PC-3 (cell line): ENCODE results near the gene HHATL.

ENCODE experiments used
- EZH2phosphoT487 ChIP-seq: fragments of 300-600 bp; sonication (generic); IDR thresholded peaks from 2 replicates; pipeline ENCODE4 v1.6.1; 2018; ENCODE audit warnings: mild to moderate bottlenecking, antibody characterized with exemption, low read length, borderline replicate concordance
- TF ChIP-seq, protein P1 (sequence below): fragments of 300-600 bp; sonication (generic); conservative IDR thresholded peaks from 2 replicates; pipeline ENCODE4 v1.5.1; 2017; ENCODE audit warnings: antibody characterized with exemption, low read depth, mild to moderate bottlenecking, low read length

DNA sequence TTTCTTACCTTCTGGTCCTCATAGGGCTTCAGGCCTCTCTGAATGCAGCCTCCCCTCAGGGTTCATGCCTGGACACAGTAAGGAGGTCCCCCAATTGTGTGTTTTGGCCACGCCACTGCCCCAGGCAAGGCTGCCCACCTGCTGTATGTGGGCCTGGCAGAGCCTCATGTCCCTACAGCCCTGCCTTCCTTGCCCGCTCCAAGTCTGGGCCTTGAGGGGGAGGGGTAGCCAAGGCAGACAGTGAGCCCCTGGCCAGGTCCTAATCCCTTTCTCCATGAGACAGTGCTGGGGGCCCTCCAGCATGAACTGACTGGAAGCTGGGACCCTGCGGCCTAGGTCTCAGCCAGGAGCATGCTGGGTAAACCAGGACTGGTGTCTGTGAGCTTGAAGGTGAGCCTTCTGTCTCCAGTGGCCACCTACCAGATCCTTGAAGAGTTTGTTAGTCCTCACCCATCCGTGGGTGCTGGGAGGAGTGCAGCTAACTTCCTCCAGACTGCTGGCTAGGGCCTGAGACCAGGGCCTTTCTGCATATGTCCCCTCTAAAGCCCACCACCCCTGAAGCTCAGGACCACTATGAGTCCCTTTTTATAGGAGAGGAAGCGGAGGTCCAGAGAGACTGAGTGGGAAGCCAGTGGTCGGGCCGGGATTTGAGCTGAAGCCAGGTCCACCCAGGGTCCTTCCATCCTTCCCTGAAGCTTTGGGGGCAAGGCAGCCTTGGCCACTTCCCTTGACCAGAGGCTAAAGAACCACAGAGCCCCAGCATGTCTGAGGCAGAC, 40.4 kb downstream of the HHATL start:
- no peak for TF ChIP-seq EZH2phosphoT487
- TF ChIP-seq, protein P1, sequence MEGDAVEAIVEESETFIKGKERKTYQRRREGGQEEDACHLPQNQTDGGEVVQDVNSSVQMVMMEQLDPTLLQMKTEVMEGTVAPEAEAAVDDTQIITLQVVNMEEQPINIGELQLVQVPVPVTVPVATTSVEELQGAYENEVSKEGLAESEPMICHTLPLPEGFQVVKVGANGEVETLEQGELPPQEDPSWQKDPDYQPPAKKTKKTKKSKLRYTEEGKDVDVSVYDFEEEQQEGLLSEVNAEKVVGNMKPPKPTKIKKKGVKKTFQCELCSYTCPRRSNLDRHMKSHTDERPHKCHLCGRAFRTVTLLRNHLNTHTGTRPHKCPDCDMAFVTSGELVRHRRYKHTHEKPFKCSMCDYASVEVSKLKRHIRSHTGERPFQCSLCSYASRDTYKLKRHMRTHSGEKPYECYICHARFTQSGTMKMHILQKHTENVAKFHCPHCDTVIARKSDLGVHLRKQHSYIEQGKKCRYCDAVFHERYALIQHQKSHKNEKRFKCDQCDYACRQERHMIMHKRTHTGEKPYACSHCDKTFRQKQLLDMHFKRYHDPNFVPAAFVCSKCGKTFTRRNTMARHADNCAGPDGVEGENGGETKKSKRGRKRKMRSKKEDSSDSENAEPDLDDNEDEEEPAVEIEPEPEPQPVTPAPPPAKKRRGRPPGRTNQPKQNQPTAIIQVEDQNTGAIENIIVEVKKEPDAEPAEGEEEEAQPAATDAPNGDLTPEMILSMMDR, result no peak
